Astrocyte (in vitro differentiated cells and primary cell): ENCODE measurements around the gene EVL. TPM values are rescaled to one million over a fixed set of nuclear protein-coding genes. Genes with fewer than 3 reads are reported as not detected.

Experiments used
- DNase-seq: peaks from one replicate; pipeline ENCODE4 v3.0.0-alpha.2; 2010; ENCODE audit warnings: low read depth
- FAIRE-seq: peaks from 2 replicates; lab custom pipeline; 2011; peaks lifted over from hg19 to GRCh38; lab: Jason Lieb, UNC
- H2AFZ ChIP-seq: 2 replicates; pipeline ENCODE4 v1.6.0; 2012; ENCODE audit warnings: low read depth, low read length, inconsistent platforms
- H3K27ac ChIP-seq: 2 replicates; pipeline ENCODE4 v1.5.1; 2011; ENCODE audit warnings: low read depth, low read length, inconsistent platforms
- H3K27me3 ChIP-seq: 2 replicates; pipeline ENCODE4 v1.6.0; 2011; ENCODE audit warnings: low read length, inconsistent platforms; ENCODE audit not compliant: insufficient read depth
- H3K36me3 ChIP-seq: 2 replicates; pipeline ENCODE4 v1.5.1; 2011; ENCODE audit warnings: low read length, inconsistent platforms; ENCODE audit not compliant: insufficient read depth
- H3K4me1 ChIP-seq: 2 replicates; pipeline ENCODE4 v1.5.1; 2011; ENCODE audit warnings: low read length, inconsistent platforms; ENCODE audit not compliant: insufficient read depth
- H3K4me2 ChIP-seq: 2 replicates; pipeline ENCODE4 v1.6.0; 2012; ENCODE audit warnings: low read length, inconsistent platforms
- H3K4me3 ChIP-seq: 2 replicates; pipeline ENCODE4 v1.5.1; 2011; ENCODE audit warnings: low read depth, mild to moderate bottlenecking, low read length, inconsistent platforms; ENCODE audit not compliant: insufficient read depth
- H3K79me2 ChIP-seq: 2 replicates; pipeline ENCODE4 v1.6.0; 2012; ENCODE audit warnings: mild to moderate bottlenecking, low read length, inconsistent platforms; ENCODE audit not compliant: insufficient read depth
- H3K9ac ChIP-seq: 2 replicates; pipeline ENCODE4 v1.6.0; 2012; ENCODE audit warnings: mild to moderate bottlenecking, low read length, inconsistent platforms
- H3K9me3 ChIP-seq: 2 replicates; pipeline ENCODE4 v1.5.1; 2012; ENCODE audit warnings: low read depth, mild to moderate bottlenecking, low read length, inconsistent platforms; ENCODE audit not compliant: insufficient read depth
- H4K20me1 ChIP-seq: 2 replicates; pipeline ENCODE4 v1.6.0; 2012; ENCODE audit warnings: low read length, inconsistent platforms; ENCODE audit not compliant: insufficient read depth
- H3K27ac Mint-ChIP-seq: one replicate; pipeline ENCODE4 v1.8.0; 2021; ENCODE audit warnings: mild to moderate bottlenecking, mixed read lengths; ENCODE audit not compliant: unreplicated experiment
- H3K27me3 Mint-ChIP-seq: one replicate; pipeline ENCODE4 v1.8.0; 2021; ENCODE audit warnings: low read depth, mixed read lengths; ENCODE audit not compliant: unreplicated experiment
- H3K36me3 Mint-ChIP-seq: one replicate; pipeline ENCODE4 v1.8.0; 2021; ENCODE audit warnings: low read depth, mixed read lengths; ENCODE audit not compliant: unreplicated experiment
- H3K4me1 Mint-ChIP-seq: one replicate; pipeline ENCODE4 v1.8.0; 2021; ENCODE audit warnings: low read depth, mixed read lengths; ENCODE audit not compliant: unreplicated experiment
- H3K4me3 Mint-ChIP-seq: one replicate; pipeline ENCODE4 v1.8.0; 2021; ENCODE audit warnings: mild to moderate bottlenecking, moderate library complexity, mixed read lengths; ENCODE audit not compliant: unreplicated experiment
- H3K9me3 Mint-ChIP-seq: one replicate; pipeline ENCODE4 v1.8.0; 2021; ENCODE audit warnings: mild to moderate bottlenecking, mixed read lengths; ENCODE audit not compliant: unreplicated experiment
- CTCF ChIP-seq: IDR thresholded peaks from 2 replicates; pipeline ENCODE4 v1.5.1; 2011; ENCODE audit warnings: low read depth, mild to moderate bottlenecking, inconsistent platforms, low read length, moderate library complexity; ENCODE audit not compliant: insufficient read depth
- EZH2 ChIP-seq: IDR thresholded peaks from 2 replicates; pipeline ENCODE4 v1.6.1; 2012; ENCODE audit warnings: mild to moderate bottlenecking, low read length, inconsistent platforms; ENCODE audit not compliant: insufficient read depth
- total RNA-seq: library from RNA; stranded (reverse); gene quantifications from 2 replicates; pipeline ENCODE4 v1.2.1, GENCODE V29; 2021

Gene EVL
- total RNA-seq, 1 donor from 2014 or later, result 48.9 TPM

- Histone ChIP-seq H3K4me2 (peak overlapping the region; percentile 58), H2AFZ (no peak overlapping the region), H3K4me1 (peaks cover 25% of the 10 kb centered on the region), H3K79me2 (peaks cover 46% of the 10 kb centered on the region), H3K27me3 (no peaks in the 10 kb centered on the region), H3K9ac (peak overlapping the region; percentile 50), H4K20me1 (peaks cover 88% of the 10 kb centered on the region), H3K36me3 (no peaks in the 10 kb centered on the region), H3K27ac (peak overlapping the region; percentile 52), H3K9me3 (no peaks in the 10 kb centered on the region), H3K4me3 (no peak overlapping the region)
- H3K27me3 Mint-ChIP-seq, result no peaks in the 10 kb centered on the region
- peaks cover 26% of the 10 kb centered on the region for H3K4me1 Mint-ChIP-seq
- H3K9me3 Mint-ChIP-seq, result no peaks in the 10 kb centered on the region
- DNase-seq (no peak), FAIRE-seq (no peak)
- H3K4me3 Mint-ChIP-seq, result no peak overlapping the region
- peaks cover 3% of the 10 kb centered on the region for H3K36me3 Mint-ChIP-seq
- no peak overlapping the region for H3K27ac Mint-ChIP-seq
- no peak for TF ChIP-seq CTCF
- no peak for TF ChIP-seq EZH2
These were observed 14.4 kb downstream of the EVL start for GRCh38 chr14:100079726-100080005.

GRCh38 chr14:100080206-100080605 lies 15.0 kb downstream of the EVL start:
- no peaks in the 10 kb centered on the region for H3K27me3 Mint-ChIP-seq

More at GRCh38 chr14:100080206-100080605, 15.0 kb downstream of the EVL start:
- H3K36me3 Mint-ChIP-seq, result no peaks in the 10 kb centered on the region
- Histone ChIP-seq H3K4me2 (no peak overlapping the region), H3K36me3 (no peaks in the 10 kb centered on the region), H2AFZ (no peak overlapping the region), H3K9ac (no peak overlapping the region), H4K20me1 (peaks cover 84% of the 10 kb centered on the region), H3K4me3 (no peak overlapping the region), H3K27me3 (no peaks in the 10 kb centered on the region), H3K4me1 (peaks cover 25% of the 10 kb centered on the region), H3K79me2 (peaks cover 41% of the 10 kb centered on the region), H3K9me3 (no peaks in the 10 kb centered on the region), H3K27ac (no peak overlapping the region)
- TF ChIP-seq CTCF, result no peak
- no peak for TF ChIP-seq EZH2
- no peaks in the 10 kb centered on the region for H3K9me3 Mint-ChIP-seq
- FAIRE-seq, result no peak
- no peak for DNase-seq
- no peak overlapping the region for H3K27ac Mint-ChIP-seq
- H3K4me3 Mint-ChIP-seq, result no peak overlapping the region
- H3K4me1 Mint-ChIP-seq, result peaks cover 26% of the 10 kb centered on the region
